Measurements from ENCODE around the gene ZNF701. TPM values are rescaled to one million over a fixed set of nuclear protein-coding genes. Genes with fewer than 3 reads are reported as not detected.
"Not testable (repeated sequence)": the region's sequence is repeated elsewhere in the genome, so short reads cannot be mapped to it uniquely, and the experiment has no call there.

ZNF701 gene
- total RNA-seq, 1 experiment from 2014 or later, result 40.3 TPM

- no peak overlapping the region for H3K27ac Mint-ChIP-seq
- no peaks in the 10 kb centered on the region for H3K9me3 Mint-ChIP-seq
- peaks cover 5% of the 10 kb centered on the region for H3K27me3 Mint-ChIP-seq (ENCODE audit: low read depth)
- H3K4me1 Mint-ChIP-seq, result peaks cover 18% of the 10 kb centered on the region
- no peak overlapping the region for H3K4me3 Mint-ChIP-seq
- no peak for ATAC-seq
- TF ChIP-seq ZNF121 (CRISPR knock-in tag; IDR thresholded peaks at IDR 0.05) (no peak), EMX1 (CRISPR knock-in tag; IDR thresholded peaks at IDR 0.05) (no peak), FOXJ3 (CRISPR knock-in tag; IDR thresholded peaks at IDR 0.05; ENCODE audit: borderline replicate concordance) (no peak), GTF2I (CRISPR knock-in tag; conservative IDR thresholded peaks at IDR 0.05) (no peak), ZBTB43 (CRISPR knock-in tag; IDR thresholded peaks at IDR 0.05) (no peak)
- H3K36me3 Mint-ChIP-seq, result peaks cover 28% of the 10 kb centered on the region
- POLR2A ChIA-PET, result interaction anchor here (0.7 kb wide), 1 partner anchor 11 kb away, joined by 4 read pairs; no protein-coding TSS in a partner anchor
- CTCF ChIA-PET, result interaction anchor here (0.6 to 1.1 kb wide), 4 partner anchors 15 to 206 kb away, joined by 3 to 4 read pairs (median 3); partner anchors contain the start of gene ZNF610
- no peak for DNase-seq (ENCODE audit: low spot score)
Measured at GRCh38 chr19:52541608-52542007, 28.5 kb upstream of the ZNF701 start.

DNA sequence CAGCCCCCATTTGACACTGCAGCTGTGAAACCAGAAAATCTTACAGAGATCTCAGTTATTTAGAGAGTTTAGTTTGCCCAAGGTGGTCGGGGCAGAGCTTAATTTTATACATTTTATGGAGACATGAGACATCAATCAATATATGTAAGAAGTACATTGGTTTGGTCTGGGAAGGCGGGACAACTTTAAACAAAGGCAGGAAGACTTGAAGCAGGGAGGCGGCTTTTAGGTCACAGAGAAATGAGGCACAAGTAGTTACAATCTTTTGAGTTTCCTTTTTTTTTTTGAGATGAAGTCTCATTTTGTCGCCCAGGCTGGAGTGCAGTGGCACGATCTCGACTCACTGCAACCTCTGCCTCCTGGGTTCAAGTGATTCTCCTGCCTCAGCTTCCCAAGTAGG, 27.5 kb upstream of the ZNF701 start:
- peaks cover 35% of the 10 kb centered on the region for H3K36me3 Mint-ChIP-seq
- H3K27me3 Mint-ChIP-seq (ENCODE audit: low read depth); H3K4me3 Mint-ChIP-seq; CTCF ChIA-PET; DNase-seq (ENCODE audit: low spot score); POLR2A ChIA-PET; H3K27ac Mint-ChIP-seq; ATAC-seq; H3K9me3 Mint-ChIP-seq: not testable (repeated sequence)
- peaks cover 11% of the 10 kb centered on the region; the same call in 1 of the 2 replicates for H3K4me1 Mint-ChIP-seq

DNA sequence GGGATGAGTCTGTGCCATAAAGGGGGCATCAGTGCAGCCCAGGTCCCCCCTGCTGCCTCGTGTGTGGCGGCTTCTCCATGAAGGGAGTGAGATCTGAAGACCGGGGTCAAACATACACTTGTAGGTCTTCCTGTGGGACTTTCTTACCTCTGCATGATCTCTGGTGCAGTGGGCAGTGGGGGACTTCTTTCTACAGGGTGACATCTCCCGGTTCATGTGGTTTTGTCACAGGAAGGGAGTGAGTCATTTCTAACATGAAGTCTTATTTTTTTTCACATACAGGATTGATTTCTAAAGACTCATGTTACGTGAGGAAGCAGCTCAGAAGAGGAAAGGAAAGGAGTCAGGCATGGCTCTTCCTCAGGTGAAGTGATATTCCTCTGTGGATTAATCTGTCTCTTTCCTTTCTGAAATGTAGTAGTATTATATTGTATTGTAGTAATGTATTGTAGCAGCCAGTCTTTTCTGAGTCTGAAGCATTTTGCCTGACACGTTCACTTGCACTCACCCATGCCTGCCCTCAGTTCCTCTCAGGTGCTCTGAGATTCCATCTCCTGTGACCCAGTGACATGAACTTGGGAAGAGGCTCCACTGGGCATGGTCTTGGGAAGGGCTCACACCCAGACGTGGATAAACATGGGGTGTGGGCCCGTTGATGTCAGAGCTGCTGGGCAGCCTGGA, 27.0 kb upstream of the ZNF701 start:
- Mint-ChIP-seq H3K4me3 (no peak overlapping the region), H3K4me1 (peaks cover 11% of the 10 kb centered on the region; the same call in 1 of the 2 replicates), H3K27ac (no peak overlapping the region; the same call in 1 of the 2 replicates), H3K27me3 (ENCODE audit: low read depth) (no peaks in the 10 kb centered on the region), H3K36me3 (peaks cover 41% of the 10 kb centered on the region), H3K9me3 (no peaks in the 10 kb centered on the region)
- DNase-seq (ENCODE audit: low spot score), result no peak
- POLR2A ChIA-PET, result no interaction called here
- ATAC-seq, result no peak
- CTCF ChIA-PET, result no interaction called here
- TF ChIP-seq, protein P1, sequence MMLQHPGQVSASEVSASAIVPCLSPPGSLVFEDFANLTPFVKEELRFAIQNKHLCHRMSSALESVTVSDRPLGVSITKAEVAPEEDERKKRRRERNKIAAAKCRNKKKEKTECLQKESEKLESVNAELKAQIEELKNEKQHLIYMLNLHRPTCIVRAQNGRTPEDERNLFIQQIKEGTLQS (CRISPR knock-in tag; conservative IDR thresholded peaks at IDR 0.05), result no peak
- TF ChIP-seq PRRX2 (CRISPR knock-in tag; IDR thresholded peaks at IDR 0.05), result no peak
- TF ChIP-seq ATF6 (CRISPR knock-in tag; IDR thresholded peaks at IDR 0.05), result no peak
- no peak for TF ChIP-seq HMGXB4 (CRISPR knock-in tag; IDR thresholded peaks at IDR 0.05)
- TF ChIP-seq SMAD4 (CRISPR knock-in tag; IDR thresholded peaks at IDR 0.05), result no peak
- no peak for TF ChIP-seq FOXK1 (CRISPR knock-in tag; IDR thresholded peaks at IDR 0.05)
- TF ChIP-seq, protein P2, sequence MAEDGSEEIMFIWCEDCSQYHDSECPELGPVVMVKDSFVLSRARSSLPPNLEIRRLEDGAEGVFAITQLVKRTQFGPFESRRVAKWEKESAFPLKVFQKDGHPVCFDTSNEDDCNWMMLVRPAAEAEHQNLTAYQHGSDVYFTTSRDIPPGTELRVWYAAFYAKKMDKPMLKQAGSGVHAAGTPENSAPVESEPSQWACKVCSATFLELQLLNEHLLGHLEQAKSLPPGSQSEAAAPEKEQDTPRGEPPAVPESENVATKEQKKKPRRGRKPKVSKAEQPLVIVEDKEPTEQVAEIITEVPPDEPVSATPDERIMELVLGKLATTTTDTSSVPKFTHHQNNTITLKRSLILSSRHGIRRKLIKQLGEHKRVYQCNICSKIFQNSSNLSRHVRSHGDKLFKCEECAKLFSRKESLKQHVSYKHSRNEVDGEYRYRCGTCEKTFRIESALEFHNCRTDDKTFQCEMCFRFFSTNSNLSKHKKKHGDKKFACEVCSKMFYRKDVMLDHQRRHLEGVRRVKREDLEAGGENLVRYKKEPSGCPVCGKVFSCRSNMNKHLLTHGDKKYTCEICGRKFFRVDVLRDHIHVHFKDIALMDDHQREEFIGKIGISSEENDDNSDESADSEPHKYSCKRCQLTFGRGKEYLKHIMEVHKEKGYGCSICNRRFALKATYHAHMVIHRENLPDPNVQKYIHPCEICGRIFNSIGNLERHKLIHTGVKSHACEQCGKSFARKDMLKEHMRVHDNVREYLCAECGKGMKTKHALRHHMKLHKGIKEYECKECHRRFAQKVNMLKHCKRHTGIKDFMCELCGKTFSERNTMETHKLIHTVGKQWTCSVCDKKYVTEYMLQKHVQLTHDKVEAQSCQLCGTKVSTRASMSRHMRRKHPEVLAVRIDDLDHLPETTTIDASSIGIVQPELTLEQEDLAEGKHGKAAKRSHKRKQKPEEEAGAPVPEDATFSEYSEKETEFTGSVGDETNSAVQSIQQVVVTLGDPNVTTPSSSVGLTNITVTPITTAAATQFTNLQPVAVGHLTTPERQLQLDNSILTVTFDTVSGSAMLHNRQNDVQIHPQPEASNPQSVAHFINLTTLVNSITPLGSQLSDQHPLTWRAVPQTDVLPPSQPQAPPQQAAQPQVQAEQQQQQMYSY (CRISPR knock-in tag; IDR thresholded peaks at IDR 0.05), result no peak

Measured in WTC11 (cell line).